GM21447 (cell line): Measurements from ENCODE around the gene ODAD4.
"Not testable (repeated sequence)": the region's sequence is repeated elsewhere in the genome, so short reads cannot be mapped to it uniquely, and the experiment has no call there.

Experiments used
- ATAC-seq: cut with Tn5 transposase; IDR thresholded peaks from one replicate; pipeline ENCODE4 v1.9.1; 2021; ENCODE audit not compliant: unreplicated experiment

The ODAD4 gene

DNA sequence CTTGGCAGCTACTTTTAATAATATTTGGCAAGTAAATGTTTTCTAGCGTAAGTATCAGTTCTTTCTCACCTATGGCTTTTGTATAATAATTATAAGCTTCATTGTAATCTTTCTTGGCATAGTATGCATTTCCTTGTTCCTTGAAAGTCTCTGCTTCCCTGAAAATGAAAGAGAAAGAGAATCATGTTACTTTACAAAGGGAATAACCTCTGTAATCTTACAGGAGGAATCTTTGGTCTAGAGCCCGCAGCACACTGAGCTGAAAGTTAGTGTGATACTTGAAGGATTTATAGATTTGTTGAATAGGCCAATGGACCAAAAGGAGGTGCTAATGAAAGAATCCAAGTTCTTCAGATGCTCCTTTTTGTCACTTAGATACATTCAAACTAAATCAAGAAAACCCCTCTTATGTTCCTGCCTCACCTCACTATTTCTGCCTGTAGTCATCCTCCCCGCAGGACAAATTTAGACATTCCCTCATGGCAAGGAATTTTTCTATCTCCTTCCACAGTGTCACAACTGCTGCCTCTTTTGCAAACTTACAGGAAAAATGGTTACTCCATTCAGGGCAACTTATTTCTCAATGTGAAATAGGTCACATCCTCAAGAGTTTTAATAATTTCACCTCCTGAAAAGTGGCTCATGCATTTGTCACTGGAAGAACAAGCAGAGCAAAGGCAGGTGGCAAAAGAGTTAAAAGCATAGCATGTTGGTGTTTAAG, 70.2 kb downstream of the ODAD4 start:
- no peak for ATAC-seq

DNA sequence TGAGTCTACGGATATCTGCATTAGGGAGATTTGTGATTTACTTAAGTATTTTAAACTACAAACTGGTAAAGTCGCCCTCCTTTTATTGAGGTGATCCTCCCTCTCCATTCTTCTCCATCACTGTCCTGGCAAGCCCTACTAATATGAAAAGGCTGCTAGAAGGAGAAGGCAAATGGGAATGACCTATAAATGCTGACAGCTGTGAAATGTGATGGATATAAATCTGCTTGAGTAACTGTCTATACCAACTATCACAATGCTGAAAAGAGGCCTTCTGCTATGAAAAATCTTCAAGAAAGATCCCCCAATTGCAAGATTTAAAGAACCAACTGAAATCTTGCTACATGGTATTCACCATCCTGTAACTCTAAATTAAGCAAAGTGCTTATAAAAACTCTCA, 71.3 kb downstream of the ODAD4 start:
- no peak for ATAC-seq

DNA sequence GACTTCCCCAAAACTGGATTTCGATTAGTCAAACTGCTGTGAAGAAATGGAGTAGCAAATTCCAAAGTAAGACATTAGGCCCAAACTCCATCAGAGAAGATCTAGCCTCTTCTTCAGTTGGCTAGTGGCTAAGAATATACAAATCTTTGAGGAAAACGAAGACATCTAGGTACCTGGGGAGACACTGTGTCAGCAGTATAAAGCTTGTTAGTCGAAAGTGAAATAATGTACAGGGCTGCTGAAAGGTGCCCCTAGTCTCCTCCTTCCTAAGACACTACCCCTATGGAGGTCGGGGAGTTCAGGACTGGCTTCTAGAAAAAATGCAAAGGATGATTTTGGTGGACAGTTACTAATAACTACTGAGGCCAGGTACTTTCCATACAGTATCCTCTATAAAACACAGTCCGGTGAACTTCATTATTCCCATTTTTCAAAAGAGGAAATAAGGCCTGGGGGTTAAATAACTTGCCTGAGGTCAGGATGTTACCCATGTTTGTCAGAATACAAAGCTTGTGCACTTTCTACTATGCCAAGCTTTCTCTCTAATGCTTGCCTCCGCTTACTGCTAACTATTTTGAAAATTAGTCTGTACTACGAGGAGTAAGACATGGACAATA, 71.9 kb downstream of the ODAD4 start:
- no peak for ATAC-seq

DNA sequence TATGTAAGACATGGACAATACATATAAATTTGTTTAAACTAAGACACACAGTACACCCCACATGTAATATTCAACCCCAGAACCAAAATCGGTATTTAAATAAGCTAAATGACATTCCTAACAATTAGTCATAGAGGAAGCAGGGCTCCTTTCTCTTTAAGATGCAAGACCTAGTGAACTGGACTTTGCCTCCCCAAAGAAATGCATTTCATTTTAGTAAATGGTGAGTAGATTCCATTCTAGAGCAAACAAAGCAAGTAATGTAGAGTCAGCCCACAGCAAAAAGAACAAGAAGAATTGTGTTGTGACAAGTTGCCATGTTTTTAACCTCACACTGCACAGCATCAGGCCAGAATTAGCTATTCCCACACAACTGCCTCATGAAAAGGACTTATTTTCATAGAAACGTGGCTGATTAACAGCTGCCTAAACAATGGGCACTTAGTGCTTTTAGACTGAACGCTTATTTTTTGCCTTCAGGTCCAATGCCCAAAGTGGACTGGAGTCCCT, 72.4 kb downstream of the ODAD4 start:
- ATAC-seq: no peak

DNA sequence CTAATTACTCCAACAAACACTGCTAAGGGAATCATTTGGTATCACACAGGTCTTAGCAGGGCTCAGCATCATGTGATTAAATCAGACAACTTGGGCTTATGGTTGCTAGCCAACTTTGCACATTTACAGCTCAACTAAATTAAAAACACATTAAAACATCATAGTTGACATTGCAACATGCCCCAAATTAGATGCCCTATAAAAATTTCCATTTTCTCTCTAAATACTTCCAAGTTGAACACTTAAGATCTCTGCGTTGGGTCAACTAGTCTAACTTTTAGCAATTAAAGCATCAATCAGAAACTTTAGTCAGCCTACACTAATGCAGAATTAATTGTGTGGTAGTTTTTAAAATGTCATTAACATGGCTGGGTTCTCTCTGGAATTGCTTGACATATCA, 74.7 kb downstream of the ODAD4 start:
- ATAC-seq: no peak

DNA sequence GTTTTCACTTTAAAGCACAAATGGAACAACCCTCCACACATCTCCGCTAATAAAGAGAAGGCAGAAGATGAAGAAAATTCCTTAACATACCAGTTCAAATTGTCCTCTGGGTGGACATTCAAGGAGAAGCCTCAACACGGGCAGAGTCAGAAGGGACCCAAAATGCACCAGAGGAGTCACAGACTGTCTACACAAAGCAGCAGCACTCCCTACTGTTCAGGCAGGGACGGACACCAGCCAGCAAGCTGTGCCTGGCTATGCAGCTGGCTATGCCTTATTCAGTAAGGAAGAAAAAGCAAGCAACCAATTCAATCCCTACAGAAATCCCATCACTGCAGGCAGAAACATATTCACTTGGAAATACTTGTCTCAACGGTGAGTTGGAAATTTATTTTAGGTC, 78.8 kb downstream of the ODAD4 start:
- no peak for ATAC-seq

DNA sequence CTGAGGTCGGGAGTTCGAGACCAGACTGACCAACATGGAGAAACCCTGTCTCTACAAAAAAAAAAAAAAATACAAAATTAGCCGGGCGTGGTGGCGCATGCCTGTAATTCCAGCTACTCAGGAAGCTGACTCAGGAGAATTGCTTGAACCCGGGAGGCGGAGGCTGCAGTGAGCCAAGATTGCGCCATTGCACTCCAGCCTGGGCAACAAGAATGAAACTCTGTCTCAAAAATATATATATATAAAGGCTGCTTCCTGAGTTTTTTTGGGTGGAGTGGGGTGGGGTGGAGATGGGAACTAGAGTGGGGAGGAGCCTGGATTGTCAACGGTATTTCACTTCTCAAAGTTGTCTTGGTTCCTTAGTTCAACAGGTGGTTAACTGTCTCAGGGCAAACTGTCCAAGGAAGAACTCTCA, 79.9 kb downstream of the ODAD4 start:
- not testable (repeated sequence) for ATAC-seq

DNA sequence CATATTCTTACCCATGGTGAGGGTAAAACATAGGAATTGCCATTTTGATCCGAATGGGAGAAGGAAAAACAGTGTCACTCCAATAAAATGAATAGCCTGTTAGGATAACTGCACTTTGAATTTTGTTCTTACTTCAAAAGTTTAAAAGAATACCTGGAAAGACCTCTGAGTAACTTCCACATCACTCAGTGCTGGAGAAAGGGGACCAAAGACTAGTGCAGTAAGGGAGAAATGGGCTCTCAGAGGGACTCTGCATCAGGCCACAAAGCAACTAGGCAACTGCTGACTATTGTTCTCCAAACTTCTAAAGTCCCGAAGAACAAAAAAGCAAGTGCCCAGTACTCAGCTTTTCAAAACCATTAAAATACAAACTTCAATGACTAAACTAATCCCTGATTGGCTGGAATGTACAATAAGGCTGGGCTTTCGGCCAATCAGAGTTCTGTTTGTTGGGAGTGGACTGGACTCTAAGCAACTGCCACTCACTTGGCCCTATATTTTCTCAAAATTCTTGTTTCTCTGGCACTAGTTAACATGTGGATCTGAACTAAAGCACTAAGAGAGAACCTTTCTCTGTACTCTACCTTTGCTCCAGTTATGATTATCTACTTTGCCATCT, 80.6 kb downstream of the ODAD4 start:
- no peak for ATAC-seq

DNA sequence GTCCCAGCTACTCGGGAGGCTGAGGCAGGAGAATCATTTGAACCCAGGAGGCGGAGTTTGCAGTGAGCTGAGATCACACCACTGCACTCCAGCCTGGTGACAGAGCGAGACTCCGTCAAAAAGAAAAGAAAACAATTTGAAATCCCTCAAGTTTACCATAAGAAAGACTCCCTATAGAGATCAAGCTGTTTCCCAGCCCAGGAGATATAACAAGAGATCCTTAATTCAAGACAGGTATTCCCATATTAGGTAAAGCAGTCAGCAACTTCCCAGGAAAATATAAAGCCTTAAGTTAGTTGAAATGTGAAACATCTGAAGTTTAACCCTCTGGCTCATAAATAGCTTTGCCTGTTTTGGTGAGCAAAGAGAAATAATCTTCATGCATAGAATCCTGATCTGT, 81.9 kb downstream of the ODAD4 start:
- not testable (repeated sequence) for ATAC-seq

DNA sequence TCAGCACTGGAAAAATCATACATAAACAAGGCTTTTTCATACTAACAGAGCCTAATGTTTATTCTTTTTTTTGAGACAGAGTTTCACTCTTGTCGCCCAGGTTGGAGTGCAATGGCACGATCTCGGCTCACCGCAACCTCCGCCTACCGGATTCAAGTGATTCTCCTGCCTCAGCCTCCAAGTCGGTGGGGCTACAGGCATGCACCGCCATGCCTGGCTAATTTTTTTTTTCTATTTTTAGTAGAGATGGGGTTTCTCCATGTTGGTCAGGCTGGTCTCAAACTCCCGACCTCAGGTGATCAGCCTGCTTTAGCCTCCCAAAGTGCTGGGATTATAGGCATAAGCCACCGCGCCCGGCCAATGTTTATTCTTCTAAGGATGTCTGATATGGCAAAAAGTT, 83.3 kb downstream of the ODAD4 start:
- ATAC-seq: not testable (repeated sequence)
